ENCODE measurements around the gene TENT4B.

TENT4B gene

DNA sequence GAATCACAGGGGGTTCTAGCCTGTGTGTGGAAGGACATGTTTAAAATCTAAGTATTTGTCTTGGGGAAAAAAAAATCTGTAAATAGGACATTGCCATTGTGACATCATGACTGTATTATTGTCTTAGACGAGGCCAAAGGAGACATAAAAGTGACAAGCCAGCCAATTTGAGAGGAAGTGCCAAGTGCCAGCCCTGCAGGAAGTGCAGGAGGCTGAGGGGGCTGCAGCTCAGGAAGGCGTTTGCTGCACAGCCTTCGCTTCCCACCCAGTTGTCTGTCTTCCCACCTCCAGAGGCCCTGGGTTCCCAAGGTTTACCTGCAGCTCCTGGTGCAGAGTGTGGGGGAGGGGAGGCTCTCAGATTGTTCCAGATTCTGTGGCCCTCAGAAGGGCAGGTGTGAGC lies 114.5 kb downstream of the TENT4B start:
- H3K4me3 ChIP-seq (ENCODE audit: low read length) = no peak overlapping the region
- TF ChIP-seq, protein P1, sequence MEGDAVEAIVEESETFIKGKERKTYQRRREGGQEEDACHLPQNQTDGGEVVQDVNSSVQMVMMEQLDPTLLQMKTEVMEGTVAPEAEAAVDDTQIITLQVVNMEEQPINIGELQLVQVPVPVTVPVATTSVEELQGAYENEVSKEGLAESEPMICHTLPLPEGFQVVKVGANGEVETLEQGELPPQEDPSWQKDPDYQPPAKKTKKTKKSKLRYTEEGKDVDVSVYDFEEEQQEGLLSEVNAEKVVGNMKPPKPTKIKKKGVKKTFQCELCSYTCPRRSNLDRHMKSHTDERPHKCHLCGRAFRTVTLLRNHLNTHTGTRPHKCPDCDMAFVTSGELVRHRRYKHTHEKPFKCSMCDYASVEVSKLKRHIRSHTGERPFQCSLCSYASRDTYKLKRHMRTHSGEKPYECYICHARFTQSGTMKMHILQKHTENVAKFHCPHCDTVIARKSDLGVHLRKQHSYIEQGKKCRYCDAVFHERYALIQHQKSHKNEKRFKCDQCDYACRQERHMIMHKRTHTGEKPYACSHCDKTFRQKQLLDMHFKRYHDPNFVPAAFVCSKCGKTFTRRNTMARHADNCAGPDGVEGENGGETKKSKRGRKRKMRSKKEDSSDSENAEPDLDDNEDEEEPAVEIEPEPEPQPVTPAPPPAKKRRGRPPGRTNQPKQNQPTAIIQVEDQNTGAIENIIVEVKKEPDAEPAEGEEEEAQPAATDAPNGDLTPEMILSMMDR (conservative IDR thresholded peaks at IDR 0.05; ENCODE audit: low read depth, low read length) = no peak
- DNase-seq (ENCODE audit: low read depth) = no peak

GRCh38 chr16:50268352-50268751 lies 115.2 kb downstream of the TENT4B start:
- TF ChIP-seq, protein P1 (conservative IDR thresholded peaks at IDR 0.05; ENCODE audit: low read depth, low read length) = no peak
- DNase-seq (ENCODE audit: low read depth) = no peak
- H3K4me3 ChIP-seq (ENCODE audit: low read length) = no peak overlapping the region

- TF ChIP-seq, protein P1 (conservative IDR thresholded peaks at IDR 0.05; ENCODE audit: low read depth, low read length) = no peak
- DNase-seq (ENCODE audit: low read depth) = no peak
- no peak overlapping the region for H3K4me3 ChIP-seq (ENCODE audit: low read length)
Observed at GRCh38 chr16:50269061-50269705, 116.1 kb downstream of the TENT4B start.

DNA sequence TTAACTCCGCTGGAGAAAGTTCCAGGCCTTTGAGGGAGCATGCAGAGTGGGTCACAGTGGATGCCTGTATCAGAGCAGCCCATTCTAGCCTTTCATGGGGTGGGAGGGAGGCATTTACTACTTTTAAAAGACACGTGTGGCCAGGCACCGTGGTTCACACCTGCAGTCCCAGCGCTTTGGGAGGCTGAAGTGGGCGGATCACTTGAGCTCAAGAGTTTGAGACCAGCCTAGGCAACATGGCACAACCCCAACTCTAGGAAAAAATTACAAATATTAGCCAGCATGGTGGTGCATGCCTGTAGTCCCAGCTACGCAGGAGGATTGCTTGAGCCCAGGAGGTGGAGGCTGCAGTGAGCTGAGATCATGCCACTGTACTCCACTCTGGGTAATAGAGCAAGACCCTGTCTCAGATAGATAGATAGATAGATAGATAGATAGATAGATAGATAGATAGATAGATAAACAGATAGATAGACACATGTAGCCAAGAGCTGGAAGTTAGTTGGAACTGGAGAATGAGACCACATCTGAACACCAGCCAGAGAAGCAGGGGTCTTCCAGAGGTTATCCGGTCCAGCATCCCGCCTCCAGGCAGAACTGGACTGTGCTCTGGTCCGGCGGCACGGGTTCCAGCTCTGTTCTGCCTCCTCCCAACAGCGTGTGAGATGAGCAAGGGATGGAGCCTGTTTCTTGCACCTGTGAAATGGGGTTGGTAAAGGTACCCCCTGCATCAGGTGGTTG lies 116.8 kb downstream of the TENT4B start:
- DNase-seq (ENCODE audit: low read depth) = no peak
- TF ChIP-seq, protein P1 (conservative IDR thresholded peaks at IDR 0.05; ENCODE audit: low read depth, low read length) = no peak
- no peak overlapping the region for H3K4me3 ChIP-seq (ENCODE audit: low read length)

DNA sequence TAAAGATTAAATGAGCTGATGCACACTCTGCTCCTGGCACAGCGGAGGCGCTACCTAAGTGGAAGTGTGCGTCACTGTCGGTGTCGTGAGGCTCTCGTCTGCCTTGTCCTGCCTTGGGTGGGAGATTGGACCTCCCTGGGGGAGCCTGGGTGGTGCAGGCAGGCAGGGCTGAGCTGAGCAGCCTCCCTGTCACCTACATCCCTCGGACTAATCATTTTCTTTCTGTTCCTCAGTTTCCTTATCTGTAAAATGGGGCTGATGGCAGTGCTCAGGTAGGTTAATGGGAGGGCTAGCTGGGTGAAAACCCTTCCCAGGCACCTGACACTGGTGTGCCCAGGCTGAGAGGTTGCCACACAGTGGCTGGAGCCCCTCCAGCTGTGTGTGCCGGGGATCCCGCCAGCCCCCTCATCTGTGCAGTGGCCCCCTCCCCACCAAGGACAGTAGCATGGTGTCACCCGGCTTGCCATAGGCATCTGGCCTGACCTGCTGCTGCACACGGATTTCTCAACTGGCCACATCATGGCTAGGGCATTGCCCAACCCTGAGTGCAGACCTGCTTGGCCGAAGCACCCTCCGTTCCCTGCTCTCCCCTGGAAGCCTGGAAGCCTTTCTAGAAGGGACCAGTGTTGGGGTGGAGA lies 117.5 kb downstream of the TENT4B start:
- no peak overlapping the region for H3K4me3 ChIP-seq (ENCODE audit: low read length)
- no peak for DNase-seq (ENCODE audit: low read depth)
- TF ChIP-seq, protein P1 (conservative IDR thresholded peaks at IDR 0.05; ENCODE audit: low read depth, low read length) = no peak

- H3K4me3 ChIP-seq (ENCODE audit: low read length) = no peak overlapping the region
- no peak for DNase-seq (ENCODE audit: low read depth)
- TF ChIP-seq, protein P1 (conservative IDR thresholded peaks at IDR 0.05; ENCODE audit: low read depth, low read length) = no peak
Observed at GRCh38 chr16:50271148-50272041, 118.3 kb downstream of the TENT4B start.

All from retinal pigment epithelial cell (primary cell).